ENCODE measurements around the gene ASIC2.

ASIC2 gene

GRCh38 chr17:33196883-33197282 lies 96.2 kb downstream of the ASIC2 start:
- ATAC-seq: no peak
- TF ChIP-seq ISL1 (CRISPR knock-in tag; IDR thresholded peaks at IDR 0.05) (no peak), ZFP30 (CRISPR knock-in tag; IDR thresholded peaks at IDR 0.05) (no peak), ZNF565 (CRISPR knock-in tag; conservative IDR thresholded peaks at IDR 0.05; ENCODE audit: low read depth) (no peak), ZNF8 (CRISPR knock-in tag; IDR thresholded peaks at IDR 0.05) (no peak), CSDC2 (CRISPR knock-in tag; IDR thresholded peaks at IDR 0.05) (no peak), PPARA (CRISPR knock-in tag; IDR thresholded peaks at IDR 0.05; ENCODE audit: borderline replicate concordance) (no peak), RARB (CRISPR knock-in tag; IDR thresholded peaks at IDR 0.05) (no peak), ESRRG (CRISPR knock-in tag; IDR thresholded peaks at IDR 0.05) (no peak)
- TF ChIP-seq, protein P1, sequence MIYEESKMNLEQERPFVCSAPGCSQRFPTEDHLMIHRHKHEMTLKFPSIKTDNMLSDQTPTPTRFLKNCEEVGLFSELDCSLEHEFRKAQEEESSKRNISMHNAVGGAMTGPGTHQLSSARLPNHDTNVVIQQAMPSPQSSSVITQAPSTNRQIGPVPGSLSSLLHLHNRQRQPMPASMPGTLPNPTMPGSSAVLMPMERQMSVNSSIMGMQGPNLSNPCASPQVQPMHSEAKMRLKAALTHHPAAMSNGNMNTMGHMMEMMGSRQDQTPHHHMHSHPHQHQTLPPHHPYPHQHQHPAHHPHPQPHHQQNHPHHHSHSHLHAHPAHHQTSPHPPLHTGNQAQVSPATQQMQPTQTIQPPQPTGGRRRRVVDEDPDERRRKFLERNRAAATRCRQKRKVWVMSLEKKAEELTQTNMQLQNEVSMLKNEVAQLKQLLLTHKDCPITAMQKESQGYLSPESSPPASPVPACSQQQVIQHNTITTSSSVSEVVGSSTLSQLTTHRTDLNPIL (CRISPR knock-in tag; IDR thresholded peaks at IDR 0.05; ENCODE audit: low read depth): no peak

GRCh38 chr17:33192951-33193911 lies 99.9 kb downstream of the ASIC2 start:
- TF ChIP-seq, protein P1 (CRISPR knock-in tag; IDR thresholded peaks at IDR 0.05; ENCODE audit: low read depth): no peak
- TF ChIP-seq SNAI2 (CRISPR knock-in tag; IDR thresholded peaks at IDR 0.05): no peak
- no peak for TF ChIP-seq OSR1 (CRISPR knock-in tag; IDR thresholded peaks at IDR 0.05)
- no peak for TF ChIP-seq ISL1 (CRISPR knock-in tag; IDR thresholded peaks at IDR 0.05)
- TF ChIP-seq ZFP3 (CRISPR knock-in tag; IDR thresholded peaks at IDR 0.05): no peak
- no peak for TF ChIP-seq ZNF70 (CRISPR knock-in tag; IDR thresholded peaks at IDR 0.05)
- TF ChIP-seq ZNF8 (CRISPR knock-in tag; IDR thresholded peaks at IDR 0.05): no peak
- no peak for TF ChIP-seq ZC3H10 (CRISPR knock-in tag; IDR thresholded peaks at IDR 0.05)
- TF ChIP-seq, protein P2, sequence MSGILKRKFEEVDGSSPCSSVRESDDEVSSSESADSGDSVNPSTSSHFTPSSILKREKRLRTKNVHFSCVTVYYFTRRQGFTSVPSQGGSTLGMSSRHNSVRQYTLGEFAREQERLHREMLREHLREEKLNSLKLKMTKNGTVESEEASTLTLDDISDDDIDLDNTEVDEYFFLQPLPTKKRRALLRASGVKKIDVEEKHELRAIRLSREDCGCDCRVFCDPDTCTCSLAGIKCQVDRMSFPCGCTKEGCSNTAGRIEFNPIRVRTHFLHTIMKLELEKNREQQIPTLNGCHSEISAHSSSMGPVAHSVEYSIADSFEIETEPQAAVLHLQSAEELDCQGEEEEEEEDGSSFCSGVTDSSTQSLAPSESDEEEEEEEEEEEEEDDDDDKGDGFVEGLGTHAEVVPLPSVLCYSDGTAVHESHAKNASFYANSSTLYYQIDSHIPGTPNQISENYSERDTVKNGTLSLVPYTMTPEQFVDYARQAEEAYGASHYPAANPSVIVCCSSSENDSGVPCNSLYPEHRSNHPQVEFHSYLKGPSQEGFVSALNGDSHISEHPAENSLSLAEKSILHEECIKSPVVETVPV (CRISPR knock-in tag; IDR thresholded peaks at IDR 0.05): no peak
- no peak for TF ChIP-seq TCF4 (CRISPR knock-in tag; IDR thresholded peaks at IDR 0.05; ENCODE audit: borderline replicate concordance)
- TF ChIP-seq ESRRG (CRISPR knock-in tag; IDR thresholded peaks at IDR 0.05): no peak
- TF ChIP-seq ZNF565 (CRISPR knock-in tag; conservative IDR thresholded peaks at IDR 0.05; ENCODE audit: low read depth): no peak
- no peak for TF ChIP-seq ARNTL (CRISPR knock-in tag; IDR thresholded peaks at IDR 0.05; ENCODE audit: borderline replicate concordance, low read depth)
- TF ChIP-seq, protein P3, sequence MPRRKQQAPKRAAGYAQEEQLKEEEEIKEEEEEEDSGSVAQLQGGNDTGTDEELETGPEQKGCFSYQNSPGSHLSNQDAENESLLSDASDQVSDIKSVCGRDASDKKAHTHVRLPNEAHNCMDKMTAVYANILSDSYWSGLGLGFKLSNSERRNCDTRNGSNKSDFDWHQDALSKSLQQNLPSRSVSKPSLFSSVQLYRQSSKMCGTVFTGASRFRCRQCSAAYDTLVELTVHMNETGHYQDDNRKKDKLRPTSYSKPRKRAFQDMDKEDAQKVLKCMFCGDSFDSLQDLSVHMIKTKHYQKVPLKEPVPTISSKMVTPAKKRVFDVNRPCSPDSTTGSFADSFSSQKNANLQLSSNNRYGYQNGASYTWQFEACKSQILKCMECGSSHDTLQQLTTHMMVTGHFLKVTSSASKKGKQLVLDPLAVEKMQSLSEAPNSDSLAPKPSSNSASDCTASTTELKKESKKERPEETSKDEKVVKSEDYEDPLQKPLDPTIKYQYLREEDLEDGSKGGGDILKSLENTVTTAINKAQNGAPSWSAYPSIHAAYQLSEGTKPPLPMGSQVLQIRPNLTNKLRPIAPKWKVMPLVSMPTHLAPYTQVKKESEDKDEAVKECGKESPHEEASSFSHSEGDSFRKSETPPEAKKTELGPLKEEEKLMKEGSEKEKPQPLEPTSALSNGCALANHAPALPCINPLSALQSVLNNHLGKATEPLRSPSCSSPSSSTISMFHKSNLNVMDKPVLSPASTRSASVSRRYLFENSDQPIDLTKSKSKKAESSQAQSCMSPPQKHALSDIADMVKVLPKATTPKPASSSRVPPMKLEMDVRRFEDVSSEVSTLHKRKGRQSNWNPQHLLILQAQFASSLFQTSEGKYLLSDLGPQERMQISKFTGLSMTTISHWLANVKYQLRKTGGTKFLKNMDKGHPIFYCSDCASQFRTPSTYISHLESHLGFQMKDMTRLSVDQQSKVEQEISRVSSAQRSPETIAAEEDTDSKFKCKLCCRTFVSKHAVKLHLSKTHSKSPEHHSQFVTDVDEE (CRISPR knock-in tag; IDR thresholded peaks at IDR 0.05): no peak
- TF ChIP-seq, protein P4, sequence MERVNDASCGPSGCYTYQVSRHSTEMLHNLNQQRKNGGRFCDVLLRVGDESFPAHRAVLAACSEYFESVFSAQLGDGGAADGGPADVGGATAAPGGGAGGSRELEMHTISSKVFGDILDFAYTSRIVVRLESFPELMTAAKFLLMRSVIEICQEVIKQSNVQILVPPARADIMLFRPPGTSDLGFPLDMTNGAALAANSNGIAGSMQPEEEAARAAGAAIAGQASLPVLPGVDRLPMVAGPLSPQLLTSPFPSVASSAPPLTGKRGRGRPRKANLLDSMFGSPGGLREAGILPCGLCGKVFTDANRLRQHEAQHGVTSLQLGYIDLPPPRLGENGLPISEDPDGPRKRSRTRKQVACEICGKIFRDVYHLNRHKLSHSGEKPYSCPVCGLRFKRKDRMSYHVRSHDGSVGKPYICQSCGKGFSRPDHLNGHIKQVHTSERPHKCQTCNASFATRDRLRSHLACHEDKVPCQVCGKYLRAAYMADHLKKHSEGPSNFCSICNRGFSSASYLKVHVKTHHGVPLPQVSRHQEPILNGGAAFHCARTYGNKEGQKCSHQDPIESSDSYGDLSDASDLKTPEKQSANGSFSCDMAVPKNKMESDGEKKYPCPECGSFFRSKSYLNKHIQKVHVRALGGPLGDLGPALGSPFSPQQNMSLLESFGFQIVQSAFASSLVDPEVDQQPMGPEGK (CRISPR knock-in tag; IDR thresholded peaks at IDR 0.05; ENCODE audit: borderline replicate concordance): no peak
- no peak for TF ChIP-seq GLIS3 (CRISPR knock-in tag; IDR thresholded peaks at IDR 0.05)
- ATAC-seq: no peak

- TF ChIP-seq TCF4 (CRISPR knock-in tag; IDR thresholded peaks at IDR 0.05; ENCODE audit: borderline replicate concordance): peak; percentile 27; the same call in 1 of the 2 replicates
- no peak for TF ChIP-seq PPARA (CRISPR knock-in tag; IDR thresholded peaks at IDR 0.05; ENCODE audit: borderline replicate concordance)
- no peak for ATAC-seq
Measured at GRCh38 chr17:33183487-33184026, 109.5 kb downstream of the ASIC2 start.

Measured in SK-N-SH treated with all-trans-retinoic acid at 6 μM for 48 hours (cell line).